Measurements from ENCODE around the gene TSPAN1.

TSPAN1 gene

GRCh38 chr1:46166521-46167462 lies 8.1 kb upstream of the TSPAN1 start:
- DNase-seq = peak; percentile 45

GRCh38 chr1:46168477-46168876 lies 6.4 kb upstream of the TSPAN1 start:
- no peak for DNase-seq

GRCh38 chr1:46169811-46170454 lies 5.0 kb upstream of the TSPAN1 start:
- no peak for DNase-seq

GRCh38 chr1:46171351-46171750 lies 3.5 kb upstream of the TSPAN1 start:
- no peak for DNase-seq

- no peak for DNase-seq
These were observed 3.0 kb upstream of the TSPAN1 start for GRCh38 chr1:46171871-46172270.

GRCh38 chr1:46172321-46172720 lies 2.6 kb upstream of the TSPAN1 start:
- no peak for DNase-seq

GRCh38 chr1:46173361-46173856 lies 1.5 kb upstream of the TSPAN1 start:
- DNase-seq = no peak

- no peak for DNase-seq
These were observed 356 bp downstream of the TSPAN1 start for GRCh38 chr1:46175243-46175642.

GRCh38 chr1:46176211-46176865 lies 1.5 kb downstream of the TSPAN1 start, which contains the start of gene P3R3URF:
P3R3URF (minus strand) TSS chr1:46176488; CDS start chr1:46176471, 17 bp downstream.
- DNase-seq = no peak

GRCh38 chr1:46179138-46180081 lies 4.5 kb downstream of the TSPAN1 start:
- DNase-seq = peak; percentile 92

GRCh38 chr1:46180082-46180616 lies 5.3 kb downstream of the TSPAN1 start:
- peak; percentile 60 for DNase-seq

- DNase-seq = no peak
These were observed 6.7 kb downstream of the TSPAN1 start for GRCh38 chr1:46181343-46182260.

- no peak for DNase-seq
These were observed 8.4 kb downstream of the TSPAN1 start for GRCh38 chr1:46183079-46183847.

GRCh38 chr1:46183926-46184557 lies 9.2 kb downstream of the TSPAN1 start:
- DNase-seq = peak; percentile 52

- DNase-seq = no peak
These were observed 10.2 kb downstream of the TSPAN1 start for GRCh38 chr1:46184920-46185658.

GRCh38 chr1:46186076-46186475 lies 11.2 kb downstream of the TSPAN1 start:
- DNase-seq = no peak

GRCh38 chr1:46187106-46187869 lies 12.4 kb downstream of the TSPAN1 start:
- DNase-seq = no peak

All from hematopoietic multipotent progenitor cell treated with erythropoietin and hydrocortisone succinate and interleukin-3 and kit ligand, for 6 days (in vitro differentiated cells).